H1 (cell line): ENCODE results near the gene DDX23.
"Not testable (repeated sequence)": the region's sequence is repeated elsewhere in the genome, so short reads cannot be mapped to it uniquely, and the experiment has no call there.

Experiments
- CREB1 ChIP-seq: IDR thresholded peaks from 2 replicates; pipeline ENCODE4 v1.6.1; 2012; ENCODE audit warnings: inconsistent platforms
- CTBP2 ChIP-seq: IDR thresholded peaks from 2 replicates; pipeline ENCODE4 v1.7.0; 2011; ENCODE audit warnings: borderline replicate concordance, mild to moderate bottlenecking, moderate library complexity, mixed read lengths, low read length; ENCODE audit not compliant: insufficient read depth, insufficient read length
- EP300 ChIP-seq, 2 experiments: IDR thresholded peaks; 1 replicate in 1 of 2; 2 replicates in 1 of 2; pipeline ENCODE4 v1.6.1; 2011 to 2012; ENCODE audit warnings: low read depth in 2 of 2, low read length in 2 of 2, mild to moderate bottlenecking in 2 of 2, borderline replicate concordance in 1 of 2, inconsistent platforms in 1 of 2, moderate library complexity in 1 of 2
- JUN ChIP-seq: IDR thresholded peaks from 2 replicates; pipeline ENCODE4 v1.6.1; 2011; ENCODE audit warnings: low read depth, mild to moderate bottlenecking, improper control_type of control experiment, low read length
- MAFK ChIP-seq: IDR thresholded peaks from 2 replicates; pipeline ENCODE4 v1.6.1; 2012; ENCODE audit warnings: low read depth, mild to moderate bottlenecking, improper control_type of control experiment, low read length
- POLR2A ChIP-seq, 2 experiments: IDR thresholded peaks; 1 replicate in 1 of 2; 2 replicates in 1 of 2; pipeline ENCODE4 v1.6.1; 2011; ENCODE audit warnings: low read depth in 2 of 2, low read length in 2 of 2, mild to moderate bottlenecking in 2 of 2; ENCODE audit errors: control extremely low read depth in 1 of 2
- POLR2AphosphoS5 ChIP-seq: IDR thresholded peaks from 2 replicates; pipeline ENCODE4 v1.6.1; 2011; ENCODE audit warnings: low read depth, low read length
- SAP30 ChIP-seq: fragments of 300-600 bp; sonication (generic); IDR thresholded peaks from 2 replicates; pipeline ENCODE4 v1.7.1; 2012; ENCODE audit warnings: low read length, moderate library complexity, mild to moderate bottlenecking, inconsistent platforms; ENCODE audit not compliant: insufficient read depth, insufficient replicate concordance
- SIN3A ChIP-seq, 2 experiments: IDR thresholded peaks in 1 of 2; conservative IDR thresholded peaks in 1 of 2; 2 replicates each; pipeline ENCODE4 v1.6.1; 2011 to 2012; ENCODE audit warnings: low read length in 2 of 2, improper control_type of control experiment in 1 of 2, low read depth in 1 of 2, mild to moderate bottlenecking in 1 of 2
- TF ChIP-seq, protein P1 (sequence below), 3 experiments: IDR thresholded peaks; 1 replicate in 2 of 3; 2 replicates in 1 of 3; pipeline versions ENCODE4 v1.5.1 to v1.6.1; 2011; ENCODE audit warnings: low read length in 3 of 3, mild to moderate bottlenecking in 3 of 3, inconsistent platforms in 2 of 3, low read depth in 1 of 3, moderate library complexity in 1 of 3; ENCODE audit not compliant: insufficient read depth in 1 of 3; ENCODE audit errors: control extremely low read depth in 1 of 3
- TF ChIP-seq, protein P2 (sequence below): IDR thresholded peaks from 2 replicates; pipeline ENCODE4 v1.6.1; 2011; ENCODE audit warnings: low read length, improper control_type of control experiment

DNA sequence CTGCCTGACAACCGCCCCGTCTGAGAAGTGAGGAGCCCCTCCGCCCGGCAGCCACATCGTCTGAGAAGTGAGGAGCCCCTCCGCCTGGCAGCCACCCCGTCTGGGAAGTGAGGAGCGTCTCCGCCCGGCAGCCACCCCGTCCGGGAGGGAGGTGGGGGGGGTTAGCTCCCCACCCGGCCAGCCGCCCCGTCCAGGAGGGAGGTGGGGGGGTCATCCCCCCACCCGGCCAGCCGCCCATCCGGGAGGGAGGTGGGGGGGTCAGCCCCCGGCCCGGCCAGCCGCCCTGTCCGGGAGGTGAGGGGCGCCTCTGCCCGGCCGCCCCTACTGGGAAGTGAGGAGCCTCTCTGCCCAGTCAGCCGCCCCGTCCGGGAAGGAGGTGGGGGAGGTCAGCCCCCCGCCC is 9.9 kb downstream of the DDX23 start:
- not testable (repeated sequence) for TF ChIP-seq POLR2AphosphoS5; EP300 (IDR thresholded peaks at IDR 0.05; ENCODE audit: borderline replicate concordance in 1 of 2, low read depth in 2 of 2, low read length in 2 of 2); SIN3A (conservative IDR thresholded peaks at IDR 0.05 in 1 of 2, IDR thresholded peaks at IDR 0.05 in 1 of 2; ENCODE audit: low read depth in 1 of 2, low read length in 2 of 2); CTBP2; MAFK; JUN; CREB1; SAP30; POLR2A (IDR thresholded peaks at IDR 0.05; ENCODE audit: control extremely low read depth in 1 of 2, low read depth in 2 of 2, low read length in 2 of 2)
- TF ChIP-seq, protein P1, sequence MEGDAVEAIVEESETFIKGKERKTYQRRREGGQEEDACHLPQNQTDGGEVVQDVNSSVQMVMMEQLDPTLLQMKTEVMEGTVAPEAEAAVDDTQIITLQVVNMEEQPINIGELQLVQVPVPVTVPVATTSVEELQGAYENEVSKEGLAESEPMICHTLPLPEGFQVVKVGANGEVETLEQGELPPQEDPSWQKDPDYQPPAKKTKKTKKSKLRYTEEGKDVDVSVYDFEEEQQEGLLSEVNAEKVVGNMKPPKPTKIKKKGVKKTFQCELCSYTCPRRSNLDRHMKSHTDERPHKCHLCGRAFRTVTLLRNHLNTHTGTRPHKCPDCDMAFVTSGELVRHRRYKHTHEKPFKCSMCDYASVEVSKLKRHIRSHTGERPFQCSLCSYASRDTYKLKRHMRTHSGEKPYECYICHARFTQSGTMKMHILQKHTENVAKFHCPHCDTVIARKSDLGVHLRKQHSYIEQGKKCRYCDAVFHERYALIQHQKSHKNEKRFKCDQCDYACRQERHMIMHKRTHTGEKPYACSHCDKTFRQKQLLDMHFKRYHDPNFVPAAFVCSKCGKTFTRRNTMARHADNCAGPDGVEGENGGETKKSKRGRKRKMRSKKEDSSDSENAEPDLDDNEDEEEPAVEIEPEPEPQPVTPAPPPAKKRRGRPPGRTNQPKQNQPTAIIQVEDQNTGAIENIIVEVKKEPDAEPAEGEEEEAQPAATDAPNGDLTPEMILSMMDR (IDR thresholded peaks at IDR 0.05; ENCODE audit: control extremely low read depth in 1 of 3, insufficient read depth in 1 of 3, low read depth in 1 of 3, low read length in 3 of 3): not testable (repeated sequence)
- TF ChIP-seq, protein P2, sequence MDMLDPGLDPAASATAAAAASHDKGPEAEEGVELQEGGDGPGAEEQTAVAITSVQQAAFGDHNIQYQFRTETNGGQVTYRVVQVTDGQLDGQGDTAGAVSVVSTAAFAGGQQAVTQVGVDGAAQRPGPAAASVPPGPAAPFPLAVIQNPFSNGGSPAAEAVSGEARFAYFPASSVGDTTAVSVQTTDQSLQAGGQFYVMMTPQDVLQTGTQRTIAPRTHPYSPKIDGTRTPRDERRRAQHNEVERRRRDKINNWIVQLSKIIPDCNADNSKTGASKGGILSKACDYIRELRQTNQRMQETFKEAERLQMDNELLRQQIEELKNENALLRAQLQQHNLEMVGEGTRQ: not testable (repeated sequence)
